K562 (cell line): Measurements from ENCODE around the gene NAT8.

Experiments
- HDAC2 ChIP-seq: fragments of 450-650 bp; IDR thresholded peaks from 2 replicates; pipeline ENCODE4 v1.6.1; 2016; ENCODE audit warnings: mild to moderate bottlenecking
- LEF1 ChIP-seq: fragments of 450-650 bp; IDR thresholded peaks from 2 replicates; pipeline ENCODE4 v1.6.1; 2016; ENCODE audit warnings: mild to moderate bottlenecking

DNA sequence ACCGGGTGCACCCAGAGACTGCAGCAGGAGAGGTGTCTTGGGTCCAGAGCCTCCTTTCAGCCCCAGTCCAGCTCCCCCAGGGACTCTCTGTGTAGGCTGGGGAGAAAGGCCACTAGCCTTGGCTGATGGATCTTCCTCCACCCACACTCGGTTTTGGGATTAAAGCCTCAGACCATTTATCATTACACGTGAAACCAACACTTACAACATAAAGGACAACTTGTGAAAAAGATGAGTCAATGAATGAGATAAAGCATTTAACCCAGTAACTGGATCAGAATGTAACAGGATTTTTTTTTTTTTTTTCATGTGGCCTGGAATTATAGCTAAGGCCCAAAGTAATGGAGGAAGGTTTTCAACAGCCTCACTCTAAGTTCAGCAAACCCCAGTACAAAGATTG is 32.1 kb downstream of the NAT8 start:
- no peak for TF ChIP-seq HDAC2
- no peak for TF ChIP-seq LEF1
